CD4-positive, alpha-beta T cell (primary cell): ENCODE measurements around the gene AMOTL2. TPM values are rescaled to one million over a fixed set of nuclear protein-coding genes. Genes with fewer than 3 reads are reported as not detected.

ENCODE experiments used
- ATAC-seq: fragments of 200-7000 bp; cut with Tn5 transposase; one replicate; pipeline ENCODE4 v1.10.0; 2022; ENCODE audit warnings: mild to moderate bottlenecking; ENCODE audit not compliant: poor library complexity
- CTCF ChIA-PET: fragments of 350-600 bp; sonication (Branson Sonifier 250); formaldehyde crosslinking; loops from one replicate; lab custom pipeline; 2021; ENCODE audit warnings: antibody characterized with exemption, inconsistent platforms; lab: Charles Lee
- POLR2A ChIA-PET: fragments of 350-600 bp; sonication (Branson Sonifier 250); formaldehyde crosslinking; loops from one replicate; lab custom pipeline; 2021; ENCODE audit warnings: antibody characterized with exemption, inconsistent platforms; lab: Charles Lee
- DNase-seq, 14 experiments: peaks; one replicate each; pipeline ENCODE4 v3.0.0-alpha.2; 2013 to 2020; ENCODE audit warnings: mixed read lengths in 2 of 14
- H3K27ac ChIP-seq, 2 donors: one replicate each; pipeline versions ENCODE4 v1.5.1 to v1.7.0; 2013; ENCODE audit warnings: low read length in 2 of 2, low read depth in 1 of 2, mild to moderate bottlenecking in 1 of 2
- H3K27me3 ChIP-seq, 2 experiments: 1 replicate in 1 of 2; 2 replicates in 1 of 2; pipeline versions ENCODE4 v1.6.1 to v1.7.0; 2013; ENCODE audit warnings: low read length in 2 of 2, control low read depth in 1 of 2, mild to moderate bottlenecking in 1 of 2, moderate library complexity in 1 of 2; ENCODE audit not compliant: insufficient read depth in 2 of 2, control insufficient read depth in 1 of 2
- H3K36me3 ChIP-seq: one replicate; pipeline ENCODE4 v1.6.1; 2013; ENCODE audit warnings: low read length, control low read depth; ENCODE audit not compliant: insufficient read depth
- H3K4me1 ChIP-seq: one replicate; pipeline ENCODE4 v1.6.1; 2013; ENCODE audit warnings: low read length, control low read depth; ENCODE audit not compliant: insufficient read depth
- H3K4me3 ChIP-seq: one replicate; pipeline ENCODE4 v1.5.1; 2013; ENCODE audit warnings: mild to moderate bottlenecking, low read length, moderate library complexity
- H3K9me3 ChIP-seq, 2 experiments: 1 replicate in 1 of 2; 2 replicates in 1 of 2; pipeline versions ENCODE4 v1.6.1 to v1.7.0; 2013; ENCODE audit warnings: low read length in 2 of 2, mild to moderate bottlenecking in 2 of 2, control low read depth in 1 of 2, moderate library complexity in 1 of 2; ENCODE audit not compliant: control insufficient read depth in 1 of 2, insufficient read depth in 1 of 2
- H3K27ac Mint-ChIP-seq: one replicate; pipeline ENCODE4 v1.8.0; 2020; ENCODE audit warnings: mixed read lengths
- H3K27me3 Mint-ChIP-seq: one replicate; pipeline ENCODE4 v1.8.0; 2021; ENCODE audit warnings: mixed read lengths
- H3K36me3 Mint-ChIP-seq: one replicate; pipeline ENCODE4 v1.8.0; 2021; ENCODE audit warnings: low read depth, mixed read lengths
- H3K4me1 Mint-ChIP-seq: one replicate; pipeline ENCODE4 v1.8.0; 2021; ENCODE audit warnings: low read depth, mixed read lengths
- H3K4me3 Mint-ChIP-seq: one replicate; pipeline ENCODE4 v1.8.0; 2020; ENCODE audit warnings: mild to moderate bottlenecking, mixed read lengths
- H3K9me3 Mint-ChIP-seq: one replicate; pipeline ENCODE4 v1.8.0; 2020; ENCODE audit warnings: mixed read lengths
- CTCF ChIP-seq: fragments of 200-600 bp; IDR thresholded peaks from one replicate; pipeline ENCODE4 v1.8.0; 2022; ENCODE audit warnings: antibody characterized with exemption, mild to moderate bottlenecking
- intact Hi-C, 2 experiments: fragments of 100-400 bp; cut with DNase I in 1 of 2; cut with micrococcal nuclease in 1 of 2; formaldehyde crosslinking; loops; one replicate each; pipeline versions ENCODE4 v1.15.1 to v1.9.0; 2023 to 2025; cut with DNase I, micrococcal nuclease
- total RNA-seq, 174 experiments: library from RNA in 2 of 174; stranded (reverse) in 2 of 174; gene quantifications; one replicate each; pipeline ENCODE4 v1.2.3 and lab custom pipeline; 2021 to 2026

The AMOTL2 gene
- total RNA-seq, 2 experiments from 2014 or later, result not detected

- DNase-seq, result no peak
- Mint-ChIP-seq H3K9me3 (no peaks in the 10 kb centered on the region), H3K4me3 (no peak overlapping the region), H3K36me3 (no peaks in the 10 kb centered on the region), H3K27ac (no peak overlapping the region), H3K27me3 (peaks cover 64% of the 10 kb centered on the region), H3K4me1 (peaks cover 5% of the 10 kb centered on the region)
- peaks cover 8 to 23% of the 10 kb centered on the region in 2 experiments for H3K27me3 ChIP-seq
- no peak for ATAC-seq
- ChIA-PET POLR2A (no interaction called here), CTCF (no interaction called here)
- H3K9me3 ChIP-seq, result peaks cover 0 to 7% of the 10 kb centered on the region in 2 experiments
- TF ChIP-seq CTCF, result no peak
- no peaks in the 10 kb centered on the region for H3K36me3 ChIP-seq
- H3K4me3 ChIP-seq, result no peak overlapping the region
- H3K4me1 ChIP-seq, result no peaks in the 10 kb centered on the region
- intact Hi-C loops, result no loop called here
- no peak overlapping the region for H3K27ac ChIP-seq
Measured at GRCh38 chr3:134395103-134395502, 20.9 kb upstream of the AMOTL2 start.

- H3K27me3 Mint-ChIP-seq, result peaks cover 64% of the 10 kb centered on the region
- ChIA-PET CTCF (no interaction called here), POLR2A (no interaction called here)
- Histone ChIP-seq H3K4me3 (no peak overlapping the region), H3K4me1 (no peaks in the 10 kb centered on the region), H3K36me3 (no peaks in the 10 kb centered on the region), H3K9me3 (peaks cover 0 to 7% of the 10 kb centered on the region in 2 experiments), H3K27me3 (peaks cover 8 to 19% of the 10 kb centered on the region in 2 experiments), H3K27ac (no peak overlapping the region)
- H3K4me1 Mint-ChIP-seq, result peaks cover 5% of the 10 kb centered on the region
- H3K4me3 Mint-ChIP-seq, result no peak overlapping the region
- no peak for DNase-seq
- intact Hi-C loops, result no loop called here
- H3K36me3 Mint-ChIP-seq, result no peaks in the 10 kb centered on the region
- ATAC-seq, result no peak
- no peaks in the 10 kb centered on the region for H3K9me3 Mint-ChIP-seq
- H3K27ac Mint-ChIP-seq, result no peak overlapping the region
- TF ChIP-seq CTCF, result no peak
Measured at GRCh38 chr3:134394380-134394779, 20.1 kb upstream of the AMOTL2 start.

GRCh38 chr3:134393074-134393473, 18.8 kb upstream of the AMOTL2 start:
- no peak for ATAC-seq
- Histone ChIP-seq H3K27me3 (peaks cover 8 to 19% of the 10 kb centered on the region in 2 experiments), H3K9me3 (peaks cover 0 to 7% of the 10 kb centered on the region in 2 experiments), H3K27ac (no peak overlapping the region), H3K4me3 (no peak overlapping the region), H3K36me3 (no peaks in the 10 kb centered on the region), H3K4me1 (no peaks in the 10 kb centered on the region)
- DNase-seq, result no peak
- ChIA-PET CTCF (no interaction called here), POLR2A (no interaction called here)
- peaks cover 5% of the 10 kb centered on the region for H3K4me1 Mint-ChIP-seq
- H3K27ac Mint-ChIP-seq, result no peak overlapping the region
- TF ChIP-seq CTCF, result no peak
- H3K4me3 Mint-ChIP-seq, result no peak overlapping the region
- intact Hi-C loops, result no loop called here
- H3K27me3 Mint-ChIP-seq, result peaks cover 63% of the 10 kb centered on the region
- no peaks in the 10 kb centered on the region for H3K36me3 Mint-ChIP-seq
- no peaks in the 10 kb centered on the region for H3K9me3 Mint-ChIP-seq
